PC-9 (cell line): Measurements from ENCODE around the gene SSC5D. TPM values are rescaled to one million over a fixed set of nuclear protein-coding genes. Genes with fewer than 3 reads are reported as not detected.
A peak's percentile ranks its signal among the peaks of the same experiment; 100 is the strongest.

Experiments used
- BruUV-seq: library from RNA; stranded (reverse); fragments of 400-500 nt; replicated peaks from 2 replicates; lab custom pipeline; 2021; lab: Mats Ljungman, UMichigan
- CTCF ChIA-PET: fragments of 300-600 bp; sonication (Branson Sonifier 250); formaldehyde crosslinking; loops from one replicate; lab custom pipeline; 2022; ENCODE audit warnings: antibody characterized with exemption; lab: Charles Lee
- POLR2A ChIA-PET: fragments of 300-600 bp; sonication (Branson Sonifier 250); formaldehyde crosslinking; loops from one replicate; lab custom pipeline; 2022; ENCODE audit warnings: antibody characterized with exemption; ENCODE audit not compliant: unreplicated experiment; lab: Charles Lee
- DNase-seq, 2 experiments: peaks; one replicate each; pipeline versions ENCODE4 v3.0.0 to v3.0.0-alpha.2; 2015 to 2022; ENCODE audit warnings: mixed read lengths in 1 of 2
- H2AFZ ChIP-seq: fragments of 200-600 bp; sonication (generic); 2 replicates; pipeline ENCODE4 v1.8.1; 2017; ENCODE audit warnings: antibody characterized with exemption
- H3F3A ChIP-seq: fragments of 200-600 bp; sonication (generic); 2 replicates; pipeline ENCODE4 v1.8.1; 2017; ENCODE audit warnings: antibody characterized with exemption, mild to moderate bottlenecking, low read depth; ENCODE audit not compliant: insufficient read depth
- H3K27ac ChIP-seq: fragments of 200-600 bp; sonication (generic); 2 replicates; pipeline ENCODE4 v1.6.1; 2016; ENCODE audit warnings: mixed run types
- H3K27me3 ChIP-seq: fragments of 200-600 bp; sonication (generic); 2 replicates; pipeline ENCODE4 v1.6.1; 2016; ENCODE audit warnings: low read depth, mixed run types; ENCODE audit not compliant: insufficient read depth
- H3K36me3 ChIP-seq: fragments of 200-600 bp; sonication (generic); 2 replicates; pipeline ENCODE4 v1.6.1; 2016; ENCODE audit warnings: low read depth, mixed run types
- H3K4me1 ChIP-seq: fragments of 200-600 bp; sonication (generic); replicated peaks from 2 replicates; pipeline ENCODE4 v1.6.1; 2016; ENCODE audit warnings: mixed run types; ENCODE audit not compliant: insufficient read depth
- H3K4me2 ChIP-seq: fragments of 200-600 bp; sonication (generic); 2 replicates; pipeline ENCODE4 v1.6.1; 2017; ENCODE audit warnings: mixed run types
- H3K4me3 ChIP-seq: fragments of 200-600 bp; sonication (generic); 2 replicates; pipeline ENCODE4 v1.6.1; 2016; ENCODE audit warnings: mixed run types
- H3K79me2 ChIP-seq: fragments of 200-600 bp; sonication (generic); 2 replicates; pipeline ENCODE4 v1.6.1; 2017; ENCODE audit warnings: low read depth, mixed run types
- H3K9me2 ChIP-seq: fragments of 200-600 bp; sonication (generic); 2 replicates; pipeline ENCODE4 v1.8.1; 2017; ENCODE audit warnings: mild to moderate bottlenecking; ENCODE audit not compliant: insufficient read depth
- H3K9me3 ChIP-seq: fragments of 200-600 bp; sonication (generic); 2 replicates; pipeline ENCODE4 v1.8.1; 2016; ENCODE audit warnings: low read depth; ENCODE audit not compliant: insufficient read depth
- H4K20me1 ChIP-seq: fragments of 200-600 bp; sonication (generic); 2 replicates; pipeline ENCODE4 v1.8.1; 2017; ENCODE audit not compliant: insufficient read depth
- EZH2 ChIP-seq: fragments of 200-600 bp; sonication (generic); IDR thresholded peaks from 2 replicates; pipeline ENCODE4 v1.8.0; 2017; ENCODE audit warnings: antibody characterized with exemption, low read depth
- intact Hi-C: fragments of 100-400 bp; cut with micrococcal nuclease; formaldehyde crosslinking; loops from one replicate; pipeline ENCODE4 v1.10.0; 2022; ENCODE audit not compliant: unreplicated experiment
- total RNA-seq: library from RNA; stranded (reverse); gene quantifications from 2 replicates; pipeline ENCODE4 v1.2.3, GENCODE V29; 2021
- TF ChIP-seq, protein P1 (sequence below): fragments of 200-600 bp; sonication (generic); conservative IDR thresholded peaks from 2 replicates; pipeline ENCODE4 v1.6.1; 2017; ENCODE audit warnings: mixed run types, antibody characterized with exemption, mild to moderate bottlenecking, moderate library complexity

The SSC5D gene
- total RNA-seq, 1 experiment from 2014 or later = 3.9 TPM

- Histone ChIP-seq H3K4me3 (peak overlapping the region; percentile 60; the same call in 1 of the 2 replicates), H3K27me3 (peaks cover 17% of the 10 kb centered on the region), H3K27ac (no peak overlapping the region), H3K9me3 (no peaks in the 10 kb centered on the region), H3K4me2 (peak overlapping the region; percentile 96), H3K9me2 (no peaks in the 10 kb centered on the region), H3K79me2 (no peaks in the 10 kb centered on the region), H3K4me1 (no peaks in the 10 kb centered on the region), H3K36me3 (no peaks in the 10 kb centered on the region), H4K20me1 (no peaks in the 10 kb centered on the region), H2AFZ (peak overlapping the region; percentile 85), H3F3A (peaks cover 17% of the 10 kb centered on the region)
- BruUV-seq = TSS peak; percentile 45
- CTCF ChIA-PET = interaction anchor here (0.5 kb wide), 1 partner anchor 66 kb away, joined by 3 read pairs; no protein-coding TSS in a partner anchor
- DNase-seq = peak; percentile 83 to 97
- intact Hi-C loops = loop anchor here (1.0 to 2.0 kb wide), 6 partner anchors 32 to 114 kb away; partner anchors contain the start of genes FIZ1 and ZNF784
- POLR2A ChIA-PET = interaction anchor here (0.5 kb wide), 1 partner anchor 30 kb away, joined by 8 read pairs; no protein-coding TSS in a partner anchor
- TF ChIP-seq, protein P1, sequence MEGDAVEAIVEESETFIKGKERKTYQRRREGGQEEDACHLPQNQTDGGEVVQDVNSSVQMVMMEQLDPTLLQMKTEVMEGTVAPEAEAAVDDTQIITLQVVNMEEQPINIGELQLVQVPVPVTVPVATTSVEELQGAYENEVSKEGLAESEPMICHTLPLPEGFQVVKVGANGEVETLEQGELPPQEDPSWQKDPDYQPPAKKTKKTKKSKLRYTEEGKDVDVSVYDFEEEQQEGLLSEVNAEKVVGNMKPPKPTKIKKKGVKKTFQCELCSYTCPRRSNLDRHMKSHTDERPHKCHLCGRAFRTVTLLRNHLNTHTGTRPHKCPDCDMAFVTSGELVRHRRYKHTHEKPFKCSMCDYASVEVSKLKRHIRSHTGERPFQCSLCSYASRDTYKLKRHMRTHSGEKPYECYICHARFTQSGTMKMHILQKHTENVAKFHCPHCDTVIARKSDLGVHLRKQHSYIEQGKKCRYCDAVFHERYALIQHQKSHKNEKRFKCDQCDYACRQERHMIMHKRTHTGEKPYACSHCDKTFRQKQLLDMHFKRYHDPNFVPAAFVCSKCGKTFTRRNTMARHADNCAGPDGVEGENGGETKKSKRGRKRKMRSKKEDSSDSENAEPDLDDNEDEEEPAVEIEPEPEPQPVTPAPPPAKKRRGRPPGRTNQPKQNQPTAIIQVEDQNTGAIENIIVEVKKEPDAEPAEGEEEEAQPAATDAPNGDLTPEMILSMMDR = peak; percentile 94
- no peak for TF ChIP-seq EZH2
Measured at GRCh38 chr19:55516878-55517620, 28.8 kb downstream of the SSC5D start.

GRCh38 chr19:55519451-55520311 lies 31.4 kb downstream of the SSC5D start:
- H3K9me3 ChIP-seq = no peaks in the 10 kb centered on the region
- no peak overlapping the region for H2AFZ ChIP-seq
- no peaks in the 10 kb centered on the region for H3K9me2 ChIP-seq
- peak in 1 of 2 experiments; percentile 84 for DNase-seq
- H3K27ac ChIP-seq = no peak overlapping the region
- POLR2A ChIA-PET = interaction anchor here (0.6 kb wide), 3 partner anchors 66 to 449 kb away, joined by 3 to 8 read pairs (median 4); partner anchors contain the start of gene ZNF784
- BruUV-seq = TSS peak; percentile 19
- H3K4me2 ChIP-seq = no peak overlapping the region
- H3K4me3 ChIP-seq = no peak overlapping the region
- H3K27me3 ChIP-seq = peaks cover 3% of the 10 kb centered on the region; the same call in 1 of the 2 replicates
- H3K79me2 ChIP-seq = no peaks in the 10 kb centered on the region
- CTCF ChIA-PET = interaction anchor here (0.6 kb wide), 2 partner anchors 12 to 146 kb away, joined by 3 to 15 read pairs; no protein-coding TSS in a partner anchor
- no peaks in the 10 kb centered on the region for H3K36me3 ChIP-seq
- no peak for TF ChIP-seq EZH2
- TF ChIP-seq, protein P1 = no peak
- H3K4me1 ChIP-seq = no peaks in the 10 kb centered on the region
- H3F3A ChIP-seq = peaks cover 17% of the 10 kb centered on the region
- H4K20me1 ChIP-seq = no peaks in the 10 kb centered on the region
- intact Hi-C loops = no loop called here

- TF ChIP-seq, protein P1 = no peak
- no peak for TF ChIP-seq EZH2
- Histone ChIP-seq H4K20me1 (no peaks in the 10 kb centered on the region), H3K27ac (no peak overlapping the region), H3K9me2 (no peaks in the 10 kb centered on the region), H3K9me3 (no peaks in the 10 kb centered on the region), H3K4me3 (no peak overlapping the region), H3K36me3 (no peaks in the 10 kb centered on the region), H3F3A (peaks cover 17% of the 10 kb centered on the region), H3K27me3 (no peaks in the 10 kb centered on the region), H2AFZ (no peak overlapping the region), H3K79me2 (no peaks in the 10 kb centered on the region), H3K4me2 (no peak overlapping the region), H3K4me1 (peaks cover under 1% of the 10 kb centered on the region; the same call in 1 of the 2 replicates)
- POLR2A ChIA-PET = no interaction called here
- CTCF ChIA-PET = interaction anchor here (0.6 kb wide), 1 partner anchor 14 kb away, joined by 15 read pairs; no protein-coding TSS in a partner anchor
- no peak for DNase-seq
- BruUV-seq = no TSS peak
- intact Hi-C loops = no loop called here
Measured at GRCh38 chr19:55520691-55521292, 32.6 kb downstream of the SSC5D start.
